Activated CD4-positive, alpha-beta T cell treated with anti-CD3 and anti-CD28 coated beads for 48 hours (primary cell): ENCODE measurements around the gene MED26.
"Not testable (repeated sequence)": the region's sequence is repeated elsewhere in the genome, so short reads cannot be mapped to it uniquely, and the experiment has no call there.

Source experiments
- DNase-seq: peaks from one replicate; pipeline ENCODE4 v3.0.0-alpha.2; 2020

Gene MED26, protein sequence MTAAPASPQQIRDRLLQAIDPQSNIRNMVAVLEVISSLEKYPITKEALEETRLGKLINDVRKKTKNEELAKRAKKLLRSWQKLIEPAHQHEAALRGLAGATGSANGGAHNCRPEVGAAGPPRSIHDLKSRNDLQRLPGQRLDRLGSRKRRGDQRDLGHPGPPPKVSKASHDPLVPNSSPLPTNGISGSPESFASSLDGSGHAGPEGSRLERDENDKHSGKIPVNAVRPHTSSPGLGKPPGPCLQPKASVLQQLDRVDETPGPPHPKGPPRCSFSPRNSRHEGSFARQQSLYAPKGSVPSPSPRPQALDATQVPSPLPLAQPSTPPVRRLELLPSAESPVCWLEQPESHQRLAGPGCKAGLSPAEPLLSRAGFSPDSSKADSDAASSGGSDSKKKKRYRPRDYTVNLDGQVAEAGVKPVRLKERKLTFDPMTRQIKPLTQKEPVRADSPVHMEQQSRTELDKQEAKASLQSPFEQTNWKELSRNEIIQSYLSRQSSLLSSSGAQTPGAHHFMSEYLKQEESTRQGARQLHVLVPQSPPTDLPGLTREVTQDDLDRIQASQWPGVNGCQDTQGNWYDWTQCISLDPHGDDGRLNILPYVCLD

GRCh38 chr19:16628183-16628983 is at the start of gene MED26:
MED26 (minus strand) TSS chr19:16628204; CDS start chr19:16627943, 261 bp downstream.
- peak; percentile 97 for DNase-seq

DNA sequence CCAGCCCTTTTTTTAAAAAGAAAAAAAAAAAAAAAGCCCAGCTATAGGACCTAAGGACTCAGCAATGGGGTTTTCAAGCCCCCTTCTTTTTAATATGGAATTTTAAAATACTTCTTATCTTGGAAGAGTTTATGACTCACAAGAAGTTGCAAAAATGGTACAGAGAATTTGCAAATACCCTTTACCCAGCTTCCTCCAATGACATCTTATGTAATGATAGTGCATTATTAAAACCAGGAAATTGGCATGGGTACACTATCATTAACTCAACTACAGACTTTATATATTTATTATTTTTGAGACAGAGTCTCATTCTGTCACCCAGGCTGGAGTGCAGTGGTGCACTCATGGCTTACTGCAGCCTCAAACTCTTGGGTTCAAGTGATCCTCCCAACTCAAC is 49.1 kb upstream of the MED26 start:
- DNase-seq: no peak

GRCh38 chr19:16676101-16676798 is 48.2 kb upstream of the MED26 start:
- DNase-seq: no peak

DNA sequence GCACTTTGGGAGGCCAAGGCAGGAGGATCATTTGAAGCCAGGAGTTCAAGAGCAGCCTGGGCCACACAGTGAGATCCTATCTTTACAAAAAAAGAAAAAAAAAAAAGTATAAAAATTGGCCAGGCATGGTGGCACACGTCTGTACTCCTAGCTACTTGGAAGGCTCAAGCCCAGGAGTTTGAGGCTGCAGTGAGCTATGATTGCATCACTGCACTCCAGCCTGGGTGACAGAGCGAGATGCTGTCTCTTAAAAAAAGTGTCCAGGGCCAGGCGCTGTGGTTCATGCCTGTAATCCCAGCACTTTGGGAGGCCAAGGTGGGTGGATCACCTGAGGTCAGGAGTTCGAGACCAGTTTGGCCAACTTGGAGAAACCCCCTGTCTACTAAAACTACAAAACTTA is 45.8 kb upstream of the MED26 start:
- not testable (repeated sequence) for DNase-seq

DNA sequence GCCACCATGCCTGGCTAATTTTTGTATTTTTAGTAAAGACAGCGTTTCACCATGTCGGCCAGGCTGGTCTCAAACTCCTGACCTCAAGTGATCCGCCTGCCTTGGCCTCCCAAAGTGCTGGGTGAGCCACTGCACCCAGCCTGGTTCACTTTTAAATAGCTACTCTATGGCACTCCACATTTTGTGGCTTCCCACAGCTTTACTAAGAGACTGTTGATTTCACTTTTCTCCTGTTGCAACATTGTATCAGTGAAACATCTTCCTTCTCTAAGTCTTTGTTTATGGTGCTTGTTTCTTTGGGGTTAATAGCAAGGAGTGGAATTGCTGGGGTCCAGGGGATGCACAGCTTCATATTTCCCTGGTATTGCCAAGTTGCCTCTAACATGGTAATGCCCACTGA is 45.2 kb upstream of the MED26 start:
- no peak for DNase-seq

- no peak for DNase-seq
These were observed 43.8 kb upstream of the MED26 start for GRCh38 chr19:16671652-16672274.

- DNase-seq: no peak
These were observed 42.3 kb upstream of the MED26 start for GRCh38 chr19:16670291-16670690.

DNA sequence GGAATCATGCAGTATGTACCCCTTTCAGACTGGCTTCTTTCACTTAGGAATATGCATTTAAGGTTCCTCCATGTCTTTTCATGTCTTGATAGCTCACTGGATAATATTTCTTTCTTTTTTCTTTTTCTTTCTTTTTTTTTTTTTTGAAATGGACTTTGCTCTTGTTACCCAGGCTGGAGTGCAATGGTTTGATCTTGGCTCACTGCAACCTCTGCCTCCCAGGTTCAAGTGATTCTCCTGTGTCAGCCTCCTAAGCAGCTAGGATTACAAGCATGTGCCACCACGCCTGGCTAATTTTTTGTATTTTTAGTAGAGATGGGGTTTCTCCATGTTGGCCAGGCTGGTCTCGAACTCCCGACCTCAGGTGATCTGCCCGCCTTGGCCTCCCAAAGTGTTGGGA is 40.7 kb upstream of the MED26 start:
- DNase-seq: not testable (repeated sequence)

GRCh38 chr19:16668176-16668575 is 40.2 kb upstream of the MED26 start:
- DNase-seq: no peak

DNA sequence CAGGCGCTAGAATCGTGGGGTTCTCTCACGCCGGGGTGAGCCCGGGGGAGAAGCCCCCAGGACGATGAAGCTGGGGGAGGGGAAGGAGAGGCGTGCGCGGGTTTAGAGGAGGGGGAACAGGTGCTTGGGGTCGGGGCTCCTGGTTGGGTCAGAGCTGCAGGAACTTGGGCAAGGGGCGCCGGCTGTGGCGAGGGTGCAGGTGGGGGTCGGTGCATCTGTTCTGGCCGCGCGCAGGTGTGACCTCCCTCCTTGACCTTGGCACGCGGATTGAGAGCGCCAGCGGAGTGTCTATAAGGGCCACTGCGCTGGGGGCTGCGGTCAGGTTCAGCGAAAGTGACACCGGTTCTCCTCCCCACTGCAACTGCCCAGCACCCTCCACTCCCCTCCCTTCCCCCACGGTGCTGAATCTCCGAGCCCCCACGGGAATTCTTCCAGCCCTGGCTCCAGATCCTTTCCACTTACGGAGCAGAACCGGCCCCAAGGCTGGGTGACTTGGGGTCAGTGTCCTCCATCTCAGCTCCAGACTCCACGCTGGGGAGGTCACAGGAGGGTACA is 33.6 kb upstream of the MED26 start:
- peak; percentile 11 for DNase-seq

DNA sequence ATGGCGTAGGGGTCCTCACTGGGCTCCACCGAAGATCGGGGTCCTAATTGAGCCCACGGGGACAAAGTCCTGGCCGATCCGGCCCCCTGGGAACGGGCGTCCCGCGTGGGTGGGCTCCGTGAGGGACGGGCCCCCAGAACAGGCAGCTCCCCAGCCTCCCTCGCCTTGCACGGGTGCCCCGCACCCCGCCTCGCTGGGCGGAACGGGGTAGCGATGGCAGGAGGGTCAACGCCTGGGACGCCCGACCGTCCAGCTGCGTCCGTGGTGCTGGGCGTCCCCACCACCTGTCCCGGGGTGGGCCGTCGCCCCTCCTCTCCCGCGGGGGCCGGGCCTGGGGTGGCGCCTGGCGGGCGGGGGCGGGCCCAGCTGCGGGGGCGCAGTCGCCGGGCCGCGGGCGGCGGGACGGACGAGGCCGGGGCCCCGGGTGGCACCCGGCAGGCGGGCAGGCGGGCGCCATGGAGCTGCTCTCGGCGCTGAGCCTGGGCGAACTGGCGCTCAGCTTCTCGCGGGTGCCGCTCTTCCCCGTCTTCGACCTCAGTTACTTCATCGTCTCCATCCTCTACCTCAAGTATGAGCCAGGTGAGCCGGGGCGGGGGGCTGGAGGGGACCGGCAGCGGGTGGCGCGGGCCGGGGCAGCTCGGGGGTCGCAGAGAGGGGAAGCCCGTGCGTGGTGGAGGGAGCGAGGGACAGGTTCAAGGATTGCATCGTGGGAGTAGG is 32.9 kb upstream of the MED26 start, which contains the start of gene TMEM38A:
TSS of gene TMEM38A (plus strand) at position 377 of the 717 bp plus-strand sequence. CDS start at position 456, 79 bp downstream.
- peak; percentile 31 for DNase-seq

DNA sequence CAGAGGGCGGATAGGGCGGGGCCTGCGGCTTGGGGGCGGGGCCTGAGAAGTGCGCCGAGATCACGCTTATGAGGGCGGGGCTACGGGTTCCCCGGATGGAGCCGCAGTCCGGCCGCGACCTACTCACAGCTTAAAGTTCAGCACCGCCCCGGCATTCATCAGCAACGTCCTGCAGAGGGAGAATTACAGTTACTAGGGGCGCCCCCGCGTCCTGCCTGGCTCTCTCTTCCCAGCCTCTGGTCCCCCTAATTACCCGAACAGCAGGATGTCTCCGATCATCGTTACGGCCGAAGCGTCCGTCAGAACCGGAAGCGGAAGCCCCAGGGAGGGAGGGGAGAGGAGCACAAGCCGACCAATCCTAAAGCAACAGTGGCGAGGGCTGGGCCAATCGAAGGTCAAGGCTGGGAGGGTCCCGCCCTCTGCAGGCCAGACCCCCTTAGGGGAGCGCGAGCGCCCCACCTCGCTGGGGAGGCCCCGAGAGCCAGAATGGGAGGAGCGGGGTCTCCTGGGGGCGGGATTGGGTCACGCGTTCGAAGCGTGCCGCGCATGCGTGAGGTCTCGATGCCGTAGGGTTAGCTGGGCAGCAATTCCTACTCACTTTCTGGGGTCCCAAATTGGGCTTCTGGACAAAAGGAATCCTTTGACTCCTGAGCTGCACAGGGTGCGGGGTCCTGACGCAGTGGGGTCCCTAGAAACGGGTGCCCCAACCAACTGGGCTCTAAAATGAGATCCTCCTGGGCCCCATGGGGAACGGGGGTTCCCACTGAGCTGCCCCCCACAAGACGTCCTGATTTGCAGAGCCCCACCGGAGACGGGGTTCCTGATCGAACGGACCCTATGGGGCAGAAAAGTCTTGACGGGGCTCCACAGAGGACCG is 32.1 kb upstream of the MED26 start, which contains the start of gene SMIM7:
TSS of gene SMIM7 (minus strand) at position 313 of the 877 bp plus-strand sequence. CDS start at position 279, 34 bp downstream.
- peak; percentile 99 for DNase-seq

DNA sequence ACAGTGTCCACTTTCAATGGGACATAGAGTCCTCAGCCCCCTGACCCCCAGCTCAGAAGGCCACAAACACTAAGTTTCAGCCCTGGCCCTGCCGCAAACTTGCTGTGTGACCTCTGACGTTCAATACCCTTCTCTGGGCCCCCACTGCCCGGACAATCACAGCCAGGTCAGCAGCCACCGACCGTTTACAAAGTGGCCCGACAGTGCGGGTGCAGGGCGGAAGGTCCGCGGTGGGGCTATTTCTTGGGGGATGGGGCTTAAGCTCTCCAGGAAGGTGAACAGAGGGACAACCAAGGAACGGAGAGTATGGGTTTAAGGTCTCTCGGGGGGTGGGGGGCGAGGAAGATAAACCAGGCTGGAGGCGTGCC is 31.4 kb upstream of the MED26 start:
- no peak for DNase-seq

- no peak for DNase-seq
These were observed 29.4 kb upstream of the MED26 start for GRCh38 chr19:16657384-16657783.

- DNase-seq: no peak
These were observed 27.7 kb upstream of the MED26 start for GRCh38 chr19:16655727-16656126.

- no peak for DNase-seq
These were observed 26.6 kb upstream of the MED26 start for GRCh38 chr19:16654627-16655026.

DNA sequence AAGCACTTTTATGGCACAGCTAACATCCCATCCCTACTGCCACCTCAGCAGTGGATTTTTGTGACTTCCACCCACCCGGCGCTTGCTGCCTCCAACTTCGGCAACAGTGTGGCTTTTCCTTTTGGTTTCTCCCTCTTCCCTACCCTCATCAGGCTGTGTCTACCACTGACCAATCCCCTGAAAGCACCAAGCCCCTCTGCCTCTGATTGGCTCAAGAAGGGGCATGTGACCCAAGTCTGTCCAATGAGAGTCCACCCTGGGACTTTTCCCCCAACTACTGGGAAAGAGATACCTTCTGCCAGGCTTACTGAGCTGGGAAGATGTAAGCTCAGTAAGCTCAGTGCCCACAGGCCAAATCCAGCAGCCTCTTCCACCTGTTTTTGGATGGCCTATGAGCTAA is 26.1 kb upstream of the MED26 start:
- peak; percentile 11 for DNase-seq

GRCh38 chr19:16652854-16653253 is 24.9 kb upstream of the MED26 start:
- no peak for DNase-seq

GRCh38 chr19:16651421-16652188 is 23.6 kb upstream of the MED26 start:
- not testable (repeated sequence) for DNase-seq
